HEK293 (cell line): ENCODE measurements around the gene SCUBE1.

Experiments used
- CTCF ChIA-PET: fragments of 350-600 bp; formaldehyde crosslinking; extraction: SDS; loops from one replicate; lab custom pipeline; 2021; ENCODE audit warnings: antibody characterized with exemption; lab: Yijun Ruan, JAX
- POLR2A ChIA-PET: fragments of 300-600 bp; formaldehyde crosslinking; extraction: SDS; loops from one replicate; lab custom pipeline; 2020; ENCODE audit warnings: antibody characterized with exemption, inconsistent platforms; lab: Yijun Ruan, JAX
- H3K27ac ChIP-seq: fragments of 200-500 bp; sonication (Bioruptor generic); 2 replicates; pipeline ENCODE4 v1.5.1; 2014; ENCODE audit warnings: low read depth, low read length, control low read depth, inconsistent platforms; ENCODE audit errors: extremely low read depth
- H3K36me3 ChIP-seq, 2 experiments: fragments of 200-500 bp in 1 of 2; sonication (Bioruptor generic) in 1 of 2; 1 replicate in 1 of 2; 2 replicates in 1 of 2; pipeline ENCODE4 v1.5.1; 2014 to 2017; ENCODE audit warnings: inconsistent platforms in 2 of 2, low read length in 2 of 2; ENCODE audit not compliant: control insufficient read depth in 2 of 2, insufficient read depth in 1 of 2
- H3K4me1 ChIP-seq: fragments of 200-500 bp; sonication (Bioruptor generic); 2 replicates; pipeline ENCODE4 v1.5.1; 2014; ENCODE audit warnings: mild to moderate bottlenecking, low read length, inconsistent platforms; ENCODE audit not compliant: control insufficient read depth, insufficient read depth
- H3K4me3 ChIP-seq: 2 replicates; pipeline ENCODE4 v1.5.1; 2011; ENCODE audit warnings: low read depth, mild to moderate bottlenecking, control low read depth, low read length, moderate library complexity
- H3K9me3 ChIP-seq: fragments of 200-500 bp; sonication (Bioruptor generic); 2 replicates; pipeline ENCODE4 v1.5.1; 2014; ENCODE audit warnings: low read depth, low read length, inconsistent platforms; ENCODE audit not compliant: control insufficient read depth, insufficient read depth
- EGR2 ChIP-seq: fragments of 450-650 bp; formaldehyde crosslinking; IDR thresholded peaks from 2 replicates; pipeline ENCODE4 v1.5.1; 2016; ENCODE audit warnings: low read depth, missing biosample characterization, missing genetic modification characterization
- KLF1 ChIP-seq: fragments of 450-650 bp; formaldehyde crosslinking; IDR thresholded peaks from 2 replicates; pipeline ENCODE4 v1.5.1; 2016; ENCODE audit warnings: missing biosample characterization, missing genetic modification characterization
- KLF7 ChIP-seq: fragments of 450-650 bp; formaldehyde crosslinking; IDR thresholded peaks from 2 replicates; pipeline ENCODE4 v1.5.1; 2016; ENCODE audit warnings: missing biosample characterization, missing genetic modification characterization, borderline replicate concordance
- OVOL3 ChIP-seq: fragments of 450-650 bp; formaldehyde crosslinking; IDR thresholded peaks from 2 replicates; pipeline ENCODE4 v1.5.1; 2016; ENCODE audit warnings: missing biosample characterization, missing genetic modification characterization
- SCRT1 ChIP-seq: fragments of 450-650 bp; formaldehyde crosslinking; IDR thresholded peaks from 2 replicates; pipeline ENCODE4 v1.5.1; 2016; ENCODE audit warnings: missing biosample characterization, missing genetic modification characterization, borderline replicate concordance
- SCRT2 ChIP-seq: fragments of 450-650 bp; formaldehyde crosslinking; IDR thresholded peaks from 2 replicates; pipeline ENCODE4 v1.5.1; 2016; ENCODE audit warnings: missing biosample characterization, missing genetic modification characterization
- ZFHX2 ChIP-seq: fragments of 450-650 bp; formaldehyde crosslinking; conservative IDR thresholded peaks from 2 replicates; pipeline ENCODE4 v1.5.1; 2016; ENCODE audit warnings: missing biosample characterization, missing genetic modification characterization
- ZIC2 ChIP-seq: fragments of 450-650 bp; formaldehyde crosslinking; IDR thresholded peaks from 2 replicates; pipeline ENCODE4 v1.5.1; 2016; ENCODE audit warnings: missing biosample characterization, missing genetic modification characterization
- ZNF114 ChIP-seq: fragments of 450-650 bp; formaldehyde crosslinking; IDR thresholded peaks from 2 replicates; pipeline ENCODE4 v1.5.0; 2017; ENCODE audit warnings: missing biosample characterization, missing genetic modification characterization
- ZNF16 ChIP-seq: fragments of 450-650 bp; formaldehyde crosslinking; IDR thresholded peaks from 2 replicates; pipeline ENCODE4 v1.5.1; 2016; ENCODE audit warnings: low read depth, missing biosample characterization, missing genetic modification characterization
- ZNF391 ChIP-seq: fragments of 450-650 bp; formaldehyde crosslinking; IDR thresholded peaks from 2 replicates; pipeline ENCODE4 v1.5.1; 2016; ENCODE audit warnings: low read depth, missing biosample characterization, missing genetic modification characterization, borderline replicate concordance
- ZNF404 ChIP-seq: fragments of 450-650 bp; formaldehyde crosslinking; IDR thresholded peaks from 2 replicates; pipeline ENCODE4 v1.5.1; 2017; ENCODE audit warnings: missing biosample characterization, missing genetic modification characterization
- ZNF514 ChIP-seq: fragments of 450-650 bp; formaldehyde crosslinking; IDR thresholded peaks from 2 replicates; pipeline ENCODE4 v1.5.1; 2016; ENCODE audit warnings: missing biosample characterization, missing genetic modification characterization
- ZNF560 ChIP-seq: fragments of 450-650 bp; formaldehyde crosslinking; IDR thresholded peaks from 2 replicates; pipeline ENCODE4 v1.5.1; 2017; ENCODE audit warnings: missing biosample characterization, missing genetic modification characterization, borderline replicate concordance
- ZNF600 ChIP-seq: fragments of 450-650 bp; formaldehyde crosslinking; IDR thresholded peaks from 2 replicates; pipeline ENCODE4 v1.5.1; 2016; ENCODE audit warnings: missing biosample characterization, missing genetic modification characterization
- ZNF623 ChIP-seq: fragments of 450-650 bp; formaldehyde crosslinking; IDR thresholded peaks from 2 replicates; pipeline ENCODE4 v1.5.1; 2016; ENCODE audit warnings: missing biosample characterization, missing genetic modification characterization
- ZNF707 ChIP-seq: fragments of 450-650 bp; formaldehyde crosslinking; IDR thresholded peaks from 2 replicates; pipeline ENCODE4 v1.5.1; 2016; ENCODE audit warnings: missing biosample characterization, missing genetic modification characterization
- ZNF747 ChIP-seq: fragments of 450-650 bp; formaldehyde crosslinking; IDR thresholded peaks from 2 replicates; pipeline ENCODE4 v1.5.1; 2016; ENCODE audit warnings: missing biosample characterization, missing genetic modification characterization
- ZNF768 ChIP-seq: fragments of 450-650 bp; formaldehyde crosslinking; IDR thresholded peaks from 2 replicates; pipeline ENCODE4 v1.5.1; 2018; ENCODE audit warnings: missing biosample characterization, mild to moderate bottlenecking, missing genetic modification characterization
- ZNF792 ChIP-seq: fragments of 450-650 bp; formaldehyde crosslinking; IDR thresholded peaks from 2 replicates; pipeline ENCODE4 v1.5.1; 2016; ENCODE audit warnings: missing biosample characterization, missing genetic modification characterization
- ZSCAN16 ChIP-seq: fragments of 450-650 bp; formaldehyde crosslinking; IDR thresholded peaks from 2 replicates; pipeline ENCODE4 v1.5.1; 2016; ENCODE audit warnings: missing biosample characterization, missing genetic modification characterization
- ZXDB ChIP-seq: fragments of 450-650 bp; formaldehyde crosslinking; IDR thresholded peaks from 2 replicates; pipeline ENCODE4 v1.5.1; 2016; ENCODE audit warnings: missing biosample characterization, missing genetic modification characterization
- TF ChIP-seq, protein P1 (sequence below): sonication (generic); formaldehyde crosslinking; IDR thresholded peaks from 2 replicates; pipeline ENCODE4 v1.8.1; 2022; ENCODE audit warnings: mild to moderate bottlenecking, moderate library complexity, missing genetic modification reagents
- TF ChIP-seq, protein P2 (sequence below): fragments of 450-650 bp; formaldehyde crosslinking; IDR thresholded peaks from 2 replicates; pipeline ENCODE4 v1.5.1; 2016; ENCODE audit warnings: missing biosample characterization, missing genetic modification characterization, low read depth

SCUBE1 gene

GRCh38 chr22:43156413-43156812 lies 186.8 kb downstream of the SCUBE1 start:
- ChIA-PET CTCF (no interaction called here), POLR2A (no interaction called here)
- TF ChIP-seq ZSCAN16 (tag by site-specific recombination) (no peak), ZXDB (tag by site-specific recombination) (no peak), ZNF623 (no peak), ZIC2 (no peak), ZNF514 (tag by site-specific recombination) (no peak), ZNF792 (tag by site-specific recombination) (no peak), ZNF707 (tag by site-specific recombination) (no peak), ZNF391 (tag by site-specific recombination) (no peak), KLF7 (no peak), ZNF404 (no peak), ZNF16 (no peak)
- TF ChIP-seq, protein P1, sequence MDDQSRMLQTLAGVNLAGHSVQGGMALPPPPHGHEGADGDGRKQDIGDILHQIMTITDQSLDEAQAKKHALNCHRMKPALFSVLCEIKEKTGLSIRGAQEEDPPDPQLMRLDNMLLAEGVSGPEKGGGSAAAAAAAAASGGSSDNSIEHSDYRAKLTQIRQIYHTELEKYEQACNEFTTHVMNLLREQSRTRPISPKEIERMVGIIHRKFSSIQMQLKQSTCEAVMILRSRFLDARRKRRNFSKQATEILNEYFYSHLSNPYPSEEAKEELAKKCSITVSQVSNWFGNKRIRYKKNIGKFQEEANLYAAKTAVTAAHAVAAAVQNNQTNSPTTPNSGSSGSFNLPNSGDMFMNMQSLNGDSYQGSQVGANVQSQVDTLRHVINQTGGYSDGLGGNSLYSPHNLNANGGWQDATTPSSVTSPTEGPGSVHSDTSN (CRISPR knock-in tag), result no peak
- TF ChIP-seq, protein P2, sequence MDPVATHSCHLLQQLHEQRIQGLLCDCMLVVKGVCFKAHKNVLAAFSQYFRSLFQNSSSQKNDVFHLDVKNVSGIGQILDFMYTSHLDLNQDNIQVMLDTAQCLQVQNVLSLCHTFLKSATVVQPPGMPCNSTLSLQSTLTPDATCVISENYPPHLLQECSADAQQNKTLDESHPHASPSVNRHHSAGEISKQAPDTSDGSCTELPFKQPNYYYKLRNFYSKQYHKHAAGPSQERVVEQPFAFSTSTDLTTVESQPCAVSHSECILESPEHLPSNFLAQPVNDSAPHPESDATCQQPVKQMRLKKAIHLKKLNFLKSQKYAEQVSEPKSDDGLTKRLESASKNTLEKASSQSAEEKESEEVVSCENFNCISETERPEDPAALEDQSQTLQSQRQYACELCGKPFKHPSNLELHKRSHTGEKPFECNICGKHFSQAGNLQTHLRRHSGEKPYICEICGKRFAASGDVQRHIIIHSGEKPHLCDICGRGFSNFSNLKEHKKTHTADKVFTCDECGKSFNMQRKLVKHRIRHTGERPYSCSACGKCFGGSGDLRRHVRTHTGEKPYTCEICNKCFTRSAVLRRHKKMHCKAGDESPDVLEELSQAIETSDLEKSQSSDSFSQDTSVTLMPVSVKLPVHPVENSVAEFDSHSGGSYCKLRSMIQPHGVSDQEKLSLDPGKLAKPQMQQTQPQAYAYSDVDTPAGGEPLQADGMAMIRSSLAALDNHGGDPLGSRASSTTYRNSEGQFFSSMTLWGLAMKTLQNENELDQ, result no peak
- Histone ChIP-seq H3K4me3 (no peak overlapping the region), H3K27ac (no peak overlapping the region), H3K9me3 (no peaks in the 10 kb centered on the region), H3K36me3 (no peaks in the 10 kb centered on the region), H3K4me1 (peaks cover 10% of the 10 kb centered on the region)

DNA sequence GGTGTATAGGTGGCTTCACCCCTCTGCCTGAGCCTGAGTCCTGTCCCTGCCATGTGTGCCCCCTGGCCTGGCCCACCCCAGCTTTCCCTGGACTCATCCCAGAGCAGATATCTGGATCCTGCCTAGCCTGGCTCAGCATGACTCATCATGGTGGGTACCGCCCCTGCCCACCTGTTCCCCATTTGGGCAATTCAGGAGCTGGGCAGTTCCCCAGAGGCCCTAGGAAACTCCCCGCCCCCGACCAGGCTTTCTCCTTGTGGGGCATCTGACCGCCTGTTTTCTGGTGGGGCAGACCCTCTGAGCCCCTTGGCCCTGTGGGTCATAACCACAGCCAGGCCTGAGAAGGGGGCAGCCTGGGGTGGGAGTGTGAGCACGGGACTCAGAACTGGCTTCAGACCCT lies 187.4 kb downstream of the SCUBE1 start:
- ChIA-PET POLR2A (no interaction called here), CTCF (no interaction called here)
- peaks cover 10% of the 10 kb centered on the region for H3K4me1 ChIP-seq
- TF ChIP-seq ZNF600 (tag by site-specific recombination) (no peak), SCRT2 (peak; percentile 91), ZNF747 (tag by site-specific recombination) (no peak), ZNF16 (no peak), EGR2 (tag by site-specific recombination) (peak; percentile 58), ZNF560 (tag by site-specific recombination) (no peak), SCRT1 (tag by site-specific recombination) (peak; percentile 64; the same call in 1 of the 2 replicates), OVOL3 (tag by site-specific recombination) (no peak), KLF1 (tag by site-specific recombination) (peak; percentile 96), ZNF768 (no peak), ZFHX2 (tag by site-specific recombination) (peak; percentile 49), ZNF114 (tag by site-specific recombination) (no peak)
- H3K4me3 ChIP-seq, result no peak overlapping the region
- no peak overlapping the region for H3K27ac ChIP-seq
- H3K9me3 ChIP-seq, result no peaks in the 10 kb centered on the region
- no peaks in the 10 kb centered on the region for H3K36me3 ChIP-seq
